ENCODE measurements around the gene FAM78B. TPM values are rescaled to one million over a fixed set of nuclear protein-coding genes. Genes with fewer than 3 reads are reported as not detected.

The FAM78B gene
- total RNA-seq, 1 donor, result not detected

DNA sequence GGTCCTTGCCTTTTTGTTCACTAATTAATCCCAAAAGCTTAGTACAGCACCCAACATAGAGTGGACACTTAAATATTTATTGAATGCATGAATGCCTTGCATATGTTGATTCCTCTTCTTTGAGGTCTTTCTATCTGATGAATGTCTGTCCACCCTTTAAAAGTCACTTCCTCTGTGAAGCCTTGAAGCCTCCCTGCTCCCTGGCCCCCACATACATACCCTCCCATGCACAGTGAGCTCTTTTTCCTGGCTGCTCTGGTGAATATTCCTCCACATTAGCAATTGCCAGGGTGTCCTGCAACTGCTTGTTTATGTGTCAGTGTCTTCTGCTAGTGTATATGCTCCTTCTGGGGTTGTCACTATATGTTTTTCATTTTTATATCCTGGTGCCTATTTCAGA lies 8.2 kb upstream of the FAM78B start:
- no peak overlapping the region for H3K4me3 ChIP-seq (ENCODE audit: low read depth, low read length)
- TF ChIP-seq, protein P1, sequence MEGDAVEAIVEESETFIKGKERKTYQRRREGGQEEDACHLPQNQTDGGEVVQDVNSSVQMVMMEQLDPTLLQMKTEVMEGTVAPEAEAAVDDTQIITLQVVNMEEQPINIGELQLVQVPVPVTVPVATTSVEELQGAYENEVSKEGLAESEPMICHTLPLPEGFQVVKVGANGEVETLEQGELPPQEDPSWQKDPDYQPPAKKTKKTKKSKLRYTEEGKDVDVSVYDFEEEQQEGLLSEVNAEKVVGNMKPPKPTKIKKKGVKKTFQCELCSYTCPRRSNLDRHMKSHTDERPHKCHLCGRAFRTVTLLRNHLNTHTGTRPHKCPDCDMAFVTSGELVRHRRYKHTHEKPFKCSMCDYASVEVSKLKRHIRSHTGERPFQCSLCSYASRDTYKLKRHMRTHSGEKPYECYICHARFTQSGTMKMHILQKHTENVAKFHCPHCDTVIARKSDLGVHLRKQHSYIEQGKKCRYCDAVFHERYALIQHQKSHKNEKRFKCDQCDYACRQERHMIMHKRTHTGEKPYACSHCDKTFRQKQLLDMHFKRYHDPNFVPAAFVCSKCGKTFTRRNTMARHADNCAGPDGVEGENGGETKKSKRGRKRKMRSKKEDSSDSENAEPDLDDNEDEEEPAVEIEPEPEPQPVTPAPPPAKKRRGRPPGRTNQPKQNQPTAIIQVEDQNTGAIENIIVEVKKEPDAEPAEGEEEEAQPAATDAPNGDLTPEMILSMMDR (IDR thresholded peaks at IDR 0.05; ENCODE audit: insufficient read depth, low read depth, low read length), result no peak
- DNase-seq (ENCODE audit: low read depth), result no peak

DNA sequence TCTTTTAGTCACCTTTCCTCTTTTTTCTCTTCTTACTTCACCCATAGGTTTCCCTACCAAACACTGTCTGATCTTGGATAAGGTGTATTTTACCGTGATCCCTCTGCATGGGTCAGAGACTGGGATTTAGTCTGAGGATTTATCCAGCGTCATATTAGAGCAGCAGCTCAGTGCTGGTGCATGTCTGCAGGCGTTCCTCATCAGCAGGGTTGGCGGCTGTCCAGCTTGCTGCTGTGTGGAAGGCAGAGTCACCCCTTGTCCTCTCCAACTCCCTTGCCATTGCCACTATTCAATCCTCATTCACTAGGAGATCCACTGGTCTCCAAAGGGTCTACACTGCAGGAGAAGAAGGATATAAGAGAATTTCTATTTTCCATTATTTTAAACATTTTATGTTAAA lies 7.3 kb upstream of the FAM78B start:
- no peak overlapping the region for H3K4me3 ChIP-seq (ENCODE audit: low read depth, low read length)
- no peak for DNase-seq (ENCODE audit: low read depth)
- TF ChIP-seq, protein P1 (IDR thresholded peaks at IDR 0.05; ENCODE audit: insufficient read depth, low read depth, low read length), result no peak

DNA sequence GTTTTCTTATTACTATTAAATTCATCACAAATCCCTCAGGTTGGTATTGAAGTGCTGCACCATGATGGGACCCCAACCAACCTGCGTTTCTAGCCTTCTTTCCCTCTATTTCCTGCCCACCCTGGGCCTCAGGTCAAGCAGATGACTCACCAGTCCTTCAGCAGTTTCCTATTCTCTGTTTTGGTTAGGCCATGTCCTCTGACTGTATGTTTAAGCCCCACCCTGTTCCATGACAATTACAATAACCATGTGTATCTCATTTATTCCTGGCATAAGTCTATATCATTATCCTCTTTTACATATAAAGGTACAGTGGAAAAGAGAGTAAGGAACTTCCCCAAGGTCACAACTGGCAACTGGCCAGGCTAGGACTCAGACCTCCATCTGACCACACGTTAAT lies 5.3 kb upstream of the FAM78B start:
- TF ChIP-seq, protein P1 (IDR thresholded peaks at IDR 0.05; ENCODE audit: insufficient read depth, low read depth, low read length), result no peak
- no peak overlapping the region for H3K4me3 ChIP-seq (ENCODE audit: low read depth, low read length)
- no peak for DNase-seq (ENCODE audit: low read depth)

DNA sequence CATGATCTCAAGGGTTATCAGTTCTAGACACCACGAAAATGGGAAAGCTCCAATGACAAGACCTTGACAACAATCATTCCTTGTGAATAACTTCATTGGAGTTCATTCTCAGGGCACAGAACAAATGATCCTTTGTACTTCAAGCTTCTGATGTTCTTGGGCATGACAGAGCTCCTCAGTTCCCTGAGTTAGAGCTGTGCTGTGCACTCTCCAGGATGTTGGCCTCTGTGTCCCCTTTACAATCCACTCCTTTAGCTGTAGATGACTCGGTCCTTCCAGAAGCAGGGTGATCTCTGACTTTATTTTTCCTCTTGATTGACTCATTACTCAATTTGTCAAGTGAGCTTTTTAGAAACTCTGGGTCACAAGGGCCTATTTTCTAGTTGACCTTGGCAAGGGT lies 3.9 kb upstream of the FAM78B start:
- TF ChIP-seq, protein P1 (IDR thresholded peaks at IDR 0.05; ENCODE audit: insufficient read depth, low read depth, low read length), result no peak
- DNase-seq (ENCODE audit: low read depth), result no peak

DNA sequence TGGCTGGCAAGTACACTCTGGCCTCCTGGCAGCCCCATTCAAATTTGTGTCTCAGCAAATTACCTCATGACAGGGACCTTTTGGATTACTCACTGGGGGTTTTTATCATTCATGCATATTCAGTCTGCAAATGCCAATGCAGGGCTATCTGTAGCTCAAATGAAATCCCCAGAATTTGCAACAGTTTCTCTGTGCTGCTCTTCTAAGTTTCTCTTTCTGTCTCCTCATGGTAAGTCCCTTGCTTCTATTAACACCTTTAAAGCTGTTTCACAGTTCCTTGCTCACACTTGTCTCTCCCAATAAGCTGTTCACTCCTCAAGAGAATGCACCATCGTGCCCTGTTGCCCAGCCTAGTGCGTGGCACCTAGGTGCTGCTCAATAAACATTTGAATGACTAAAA lies 3.3 kb upstream of the FAM78B start:
- DNase-seq (ENCODE audit: low read depth), result no peak
- no peak overlapping the region for H3K4me3 ChIP-seq (ENCODE audit: low read depth, low read length)
- TF ChIP-seq, protein P1 (IDR thresholded peaks at IDR 0.05; ENCODE audit: insufficient read depth, low read depth, low read length), result no peak

More for the DNA sequence above, 3.9 kb upstream of the FAM78B start:
- H3K4me3 ChIP-seq (ENCODE audit: low read depth, low read length), result no peak overlapping the region

DNA sequence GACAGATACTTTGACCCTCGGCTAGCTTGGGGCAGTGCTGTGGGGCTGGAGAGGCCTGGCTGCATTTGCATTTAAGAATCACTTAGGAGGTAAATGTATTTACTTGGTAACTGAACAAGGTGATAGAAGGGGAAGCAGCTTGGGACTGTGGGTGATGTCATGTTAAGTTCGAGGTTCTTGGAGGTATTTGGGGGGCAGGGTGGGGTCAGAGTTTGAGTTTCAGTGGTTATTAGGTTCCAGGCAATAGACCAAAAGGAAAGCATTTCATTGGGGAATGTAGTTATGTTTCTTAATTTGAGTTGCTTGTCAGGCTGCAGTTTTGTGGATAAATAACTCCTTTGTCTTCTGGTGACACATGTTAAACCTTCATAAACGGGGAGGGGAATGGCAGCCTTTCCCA lies 2.4 kb upstream of the FAM78B start:
- TF ChIP-seq, protein P1 (IDR thresholded peaks at IDR 0.05; ENCODE audit: insufficient read depth, low read depth, low read length), result no peak
- no peak for DNase-seq (ENCODE audit: low read depth)
- H3K4me3 ChIP-seq (ENCODE audit: low read depth, low read length), result no peak overlapping the region

DNA sequence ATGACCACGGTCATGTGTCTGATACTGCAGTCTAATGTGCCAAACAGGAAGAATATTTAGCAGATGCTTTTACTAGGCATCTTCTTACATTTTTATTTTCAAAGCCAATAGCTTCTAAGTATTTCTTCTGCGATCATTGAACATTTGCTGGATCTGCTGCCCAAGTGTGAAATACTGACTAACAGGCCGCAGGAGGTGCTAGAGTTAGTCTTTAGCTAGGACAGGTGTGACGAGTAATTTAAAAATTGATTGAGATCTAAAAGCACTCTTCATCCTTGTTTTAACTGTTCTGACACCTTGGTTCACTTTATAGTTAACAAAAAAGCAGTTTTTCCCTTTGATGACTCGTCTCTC lies 748 bp upstream of the FAM78B start:
- TF ChIP-seq, protein P1 (IDR thresholded peaks at IDR 0.05; ENCODE audit: insufficient read depth, low read depth, low read length), result no peak
- no peak overlapping the region for H3K4me3 ChIP-seq (ENCODE audit: low read depth, low read length)
- no peak for DNase-seq (ENCODE audit: low read depth)

Data from fibroblast of villous mesenchyme (primary cell).